ENCODE data around the gene JPT2.

The JPT2 gene

DNA sequence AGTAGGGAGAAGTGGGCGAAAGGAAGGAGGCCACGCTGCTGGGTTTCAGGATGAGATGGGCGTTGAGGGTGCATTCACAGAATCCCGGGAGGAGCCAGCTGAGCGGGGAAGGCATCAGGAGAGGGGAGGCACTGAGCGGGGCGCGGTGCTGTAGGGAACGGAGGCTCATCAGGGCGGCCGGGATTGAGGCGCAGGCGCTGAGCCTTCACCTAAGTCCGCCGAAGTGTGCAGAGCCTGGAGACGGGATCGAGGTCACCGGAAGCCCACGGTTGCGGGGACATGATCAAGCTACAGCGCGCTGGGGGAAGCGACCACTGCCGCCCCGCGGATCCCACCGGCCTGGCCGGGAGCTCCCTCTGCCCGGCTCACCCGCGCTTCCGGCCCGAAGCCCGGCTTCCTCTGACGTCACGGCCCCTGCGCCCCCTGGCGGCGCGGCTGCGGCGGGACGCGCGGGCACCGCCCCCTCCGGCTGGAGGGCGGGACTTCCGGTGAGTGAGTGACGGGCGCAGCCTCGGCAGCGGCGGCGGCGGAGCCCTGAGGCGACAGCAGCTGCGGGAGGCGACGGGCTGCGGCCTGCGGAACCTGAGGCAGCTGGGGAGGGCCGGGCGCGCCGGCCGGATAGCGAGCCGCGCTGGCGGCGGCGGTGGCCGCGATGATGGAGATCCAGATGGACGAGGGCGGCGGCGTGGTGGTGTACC lies 27.8 kb downstream of the JPT2 start, which contains the start of gene MAPK8IP3 (continued):
- TF ChIP-seq, protein P1, sequence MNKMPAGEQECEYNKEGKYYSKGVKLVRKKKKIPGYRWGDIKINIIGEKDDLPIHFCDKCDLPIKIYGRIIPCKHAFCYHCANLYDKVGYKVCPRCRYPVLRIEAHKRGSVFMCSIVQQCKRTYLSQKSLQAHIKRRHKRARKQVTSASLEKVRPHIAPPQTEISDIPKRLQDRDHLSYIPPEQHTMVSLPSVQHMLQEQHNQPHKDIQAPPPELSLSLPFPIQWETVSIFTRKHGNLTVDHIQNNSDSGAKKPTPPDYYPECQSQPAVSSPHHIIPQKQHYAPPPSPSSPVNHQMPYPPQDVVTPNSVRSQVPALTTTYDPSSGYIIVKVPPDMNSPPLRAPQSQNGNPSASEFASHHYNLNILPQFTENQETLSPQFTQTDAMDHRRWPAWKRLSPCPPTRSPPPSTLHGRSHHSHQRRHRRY (tag by site-specific recombination; IDR thresholded peaks at IDR 0.05): peak; percentile 94; the same call in 1 of the 2 replicates
- TF ChIP-seq ZNF76 (tag by site-specific recombination; IDR thresholded peaks at IDR 0.05; ENCODE audit: borderline replicate concordance, low read depth) (peak; percentile 93), ZNF24 (tag by site-specific recombination; IDR thresholded peaks at IDR 0.05) (peak; percentile 70; the same call in 1 of the 2 replicates), MYNN (tag by site-specific recombination; IDR thresholded peaks at IDR 0.05; ENCODE audit: borderline replicate concordance) (no peak), OSR2 (tag by site-specific recombination; IDR thresholded peaks at IDR 0.05) (peak; percentile 64), ZNF2 (tag by site-specific recombination; IDR thresholded peaks at IDR 0.05) (peak; percentile 82), ZNF791 (tag by site-specific recombination; IDR thresholded peaks at IDR 0.05) (no peak), ZFP69B (tag by site-specific recombination; IDR thresholded peaks at IDR 0.05) (peak; percentile 22), SP3 (tag by site-specific recombination; IDR thresholded peaks at IDR 0.05) (peak; percentile 67), ZNF394 (tag by site-specific recombination; IDR thresholded peaks at IDR 0.05; ENCODE audit: borderline replicate concordance) (peak; percentile 94; the same call in 1 of the 2 replicates), KLF10 (tag by site-specific recombination; IDR thresholded peaks at IDR 0.05) (peak; percentile 98), GFI1B (tag by site-specific recombination; IDR thresholded peaks at IDR 0.05) (peak; percentile 22; the same call in 1 of the 2 replicates), KLF7 (tag by site-specific recombination; IDR thresholded peaks at IDR 0.05; ENCODE audit: borderline replicate concordance) (peak; percentile 46; the same call in 1 of the 2 replicates), ZNF629 (tag by site-specific recombination; IDR thresholded peaks at IDR 0.05) (peak; percentile 99), ZNF10 (tag by site-specific recombination; IDR thresholded peaks at IDR 0.05) (peak; percentile 93), ZBTB1 (tag by site-specific recombination; IDR thresholded peaks at IDR 0.05) (peak; percentile 92), ZNF561 (tag by site-specific recombination; IDR thresholded peaks at IDR 0.05; ENCODE audit: borderline replicate concordance) (peak; percentile 91), ZNF184 (tag by site-specific recombination; IDR thresholded peaks at IDR 0.05) (peak; percentile 89), ZNF555 (tag by site-specific recombination; conservative IDR thresholded peaks at IDR 0.05) (no peak), ZNF366 (tag by site-specific recombination; conservative IDR thresholded peaks at IDR 0.05) (peak; percentile 84)
- TF ChIP-seq, protein P2, sequence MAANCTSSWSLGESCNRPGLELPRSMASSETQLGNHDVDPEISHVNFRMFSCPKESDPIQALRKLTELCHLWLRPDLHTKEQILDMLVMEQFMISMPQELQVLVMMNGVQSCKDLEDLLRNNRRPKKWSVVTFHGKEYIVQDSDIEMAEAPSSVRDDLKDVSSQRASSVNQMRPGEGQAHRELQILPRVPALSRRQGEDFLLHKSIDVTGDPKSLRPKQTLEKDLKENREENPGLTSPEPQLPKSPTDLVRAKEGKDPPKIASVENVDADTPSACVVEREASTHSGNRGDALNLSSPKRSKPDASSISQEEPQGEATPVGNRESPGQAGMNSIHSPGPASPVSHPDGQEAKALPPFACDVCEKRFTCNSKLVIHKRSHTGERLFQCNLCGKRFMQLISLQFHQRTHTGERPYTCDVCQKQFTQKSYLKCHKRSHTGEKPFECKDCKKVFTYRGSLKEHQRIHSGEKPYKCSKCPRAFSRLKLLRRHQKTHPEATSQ (tag by site-specific recombination; IDR thresholded peaks at IDR 0.05): peak; percentile 49; the same call in 1 of the 2 replicates
- TF ChIP-seq, protein P3, sequence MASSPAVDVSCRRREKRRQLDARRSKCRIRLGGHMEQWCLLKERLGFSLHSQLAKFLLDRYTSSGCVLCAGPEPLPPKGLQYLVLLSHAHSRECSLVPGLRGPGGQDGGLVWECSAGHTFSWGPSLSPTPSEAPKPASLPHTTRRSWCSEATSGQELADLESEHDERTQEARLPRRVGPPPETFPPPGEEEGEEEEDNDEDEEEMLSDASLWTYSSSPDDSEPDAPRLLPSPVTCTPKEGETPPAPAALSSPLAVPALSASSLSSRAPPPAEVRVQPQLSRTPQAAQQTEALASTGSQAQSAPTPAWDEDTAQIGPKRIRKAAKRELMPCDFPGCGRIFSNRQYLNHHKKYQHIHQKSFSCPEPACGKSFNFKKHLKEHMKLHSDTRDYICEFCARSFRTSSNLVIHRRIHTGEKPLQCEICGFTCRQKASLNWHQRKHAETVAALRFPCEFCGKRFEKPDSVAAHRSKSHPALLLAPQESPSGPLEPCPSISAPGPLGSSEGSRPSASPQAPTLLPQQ (tag by site-specific recombination; IDR thresholded peaks at IDR 0.05): peak; percentile 64; the same call in 1 of the 2 replicates
- TF ChIP-seq, protein P4, sequence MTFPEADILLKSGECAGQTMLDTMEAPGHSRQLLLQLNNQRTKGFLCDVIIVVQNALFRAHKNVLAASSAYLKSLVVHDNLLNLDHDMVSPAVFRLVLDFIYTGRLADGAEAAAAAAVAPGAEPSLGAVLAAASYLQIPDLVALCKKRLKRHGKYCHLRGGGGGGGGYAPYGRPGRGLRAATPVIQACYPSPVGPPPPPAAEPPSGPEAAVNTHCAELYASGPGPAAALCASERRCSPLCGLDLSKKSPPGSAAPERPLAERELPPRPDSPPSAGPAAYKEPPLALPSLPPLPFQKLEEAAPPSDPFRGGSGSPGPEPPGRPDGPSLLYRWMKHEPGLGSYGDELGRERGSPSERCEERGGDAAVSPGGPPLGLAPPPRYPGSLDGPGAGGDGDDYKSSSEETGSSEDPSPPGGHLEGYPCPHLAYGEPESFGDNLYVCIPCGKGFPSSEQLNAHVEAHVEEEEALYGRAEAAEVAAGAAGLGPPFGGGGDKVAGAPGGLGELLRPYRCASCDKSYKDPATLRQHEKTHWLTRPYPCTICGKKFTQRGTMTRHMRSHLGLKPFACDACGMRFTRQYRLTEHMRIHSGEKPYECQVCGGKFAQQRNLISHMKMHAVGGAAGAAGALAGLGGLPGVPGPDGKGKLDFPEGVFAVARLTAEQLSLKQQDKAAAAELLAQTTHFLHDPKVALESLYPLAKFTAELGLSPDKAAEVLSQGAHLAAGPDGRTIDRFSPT (tag by site-specific recombination; IDR thresholded peaks at IDR 0.05): peak; percentile 78
- TF ChIP-seq, protein P5, sequence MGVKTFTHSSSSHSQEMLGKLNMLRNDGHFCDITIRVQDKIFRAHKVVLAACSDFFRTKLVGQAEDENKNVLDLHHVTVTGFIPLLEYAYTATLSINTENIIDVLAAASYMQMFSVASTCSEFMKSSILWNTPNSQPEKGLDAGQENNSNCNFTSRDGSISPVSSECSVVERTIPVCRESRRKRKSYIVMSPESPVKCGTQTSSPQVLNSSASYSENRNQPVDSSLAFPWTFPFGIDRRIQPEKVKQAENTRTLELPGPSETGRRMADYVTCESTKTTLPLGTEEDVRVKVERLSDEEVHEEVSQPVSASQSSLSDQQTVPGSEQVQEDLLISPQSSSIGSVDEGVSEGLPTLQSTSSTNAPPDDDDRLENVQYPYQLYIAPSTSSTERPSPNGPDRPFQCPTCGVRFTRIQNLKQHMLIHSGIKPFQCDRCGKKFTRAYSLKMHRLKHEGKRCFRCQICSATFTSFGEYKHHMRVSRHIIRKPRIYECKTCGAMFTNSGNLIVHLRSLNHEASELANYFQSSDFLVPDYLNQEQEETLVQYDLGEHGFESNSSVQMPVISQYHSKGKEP (tag by site-specific recombination; IDR thresholded peaks at IDR 0.05): peak; percentile 89
- TF ChIP-seq, protein P6, sequence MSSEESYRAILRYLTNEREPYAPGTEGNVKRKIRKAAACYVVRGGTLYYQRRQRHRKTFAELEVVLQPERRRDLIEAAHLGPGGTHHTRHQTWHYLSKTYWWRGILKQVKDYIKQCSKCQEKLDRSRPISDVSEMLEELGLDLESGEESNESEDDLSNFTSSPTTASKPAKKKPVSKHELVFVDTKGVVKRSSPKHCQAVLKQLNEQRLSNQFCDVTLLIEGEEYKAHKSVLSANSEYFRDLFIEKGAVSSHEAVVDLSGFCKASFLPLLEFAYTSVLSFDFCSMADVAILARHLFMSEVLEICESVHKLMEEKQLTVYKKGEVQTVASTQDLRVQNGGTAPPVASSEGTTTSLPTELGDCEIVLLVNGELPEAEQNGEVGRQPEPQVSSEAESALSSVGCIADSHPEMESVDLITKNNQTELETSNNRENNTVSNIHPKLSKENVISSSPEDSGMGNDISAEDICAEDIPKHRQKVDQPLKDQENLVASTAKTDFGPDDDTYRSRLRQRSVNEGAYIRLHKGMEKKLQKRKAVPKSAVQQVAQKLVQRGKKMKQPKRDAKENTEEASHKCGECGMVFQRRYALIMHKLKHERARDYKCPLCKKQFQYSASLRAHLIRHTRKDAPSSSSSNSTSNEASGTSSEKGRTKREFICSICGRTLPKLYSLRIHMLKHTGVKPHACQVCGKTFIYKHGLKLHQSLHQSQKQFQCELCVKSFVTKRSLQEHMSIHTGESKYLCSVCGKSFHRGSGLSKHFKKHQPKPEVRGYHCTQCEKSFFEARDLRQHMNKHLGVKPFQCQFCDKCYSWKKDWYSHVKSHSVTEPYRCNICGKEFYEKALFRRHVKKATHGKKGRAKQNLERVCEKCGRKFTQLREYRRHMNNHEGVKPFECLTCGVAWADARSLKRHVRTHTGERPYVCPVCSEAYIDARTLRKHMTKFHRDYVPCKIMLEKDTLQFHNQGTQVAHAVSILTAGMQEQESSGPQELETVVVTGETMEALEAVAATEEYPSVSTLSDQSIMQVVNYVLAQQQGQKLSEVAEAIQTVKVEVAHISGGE (tag by site-specific recombination; conservative IDR thresholded peaks at IDR 0.05; ENCODE audit: low read depth): peak; percentile 96
- TF ChIP-seq, protein P7, sequence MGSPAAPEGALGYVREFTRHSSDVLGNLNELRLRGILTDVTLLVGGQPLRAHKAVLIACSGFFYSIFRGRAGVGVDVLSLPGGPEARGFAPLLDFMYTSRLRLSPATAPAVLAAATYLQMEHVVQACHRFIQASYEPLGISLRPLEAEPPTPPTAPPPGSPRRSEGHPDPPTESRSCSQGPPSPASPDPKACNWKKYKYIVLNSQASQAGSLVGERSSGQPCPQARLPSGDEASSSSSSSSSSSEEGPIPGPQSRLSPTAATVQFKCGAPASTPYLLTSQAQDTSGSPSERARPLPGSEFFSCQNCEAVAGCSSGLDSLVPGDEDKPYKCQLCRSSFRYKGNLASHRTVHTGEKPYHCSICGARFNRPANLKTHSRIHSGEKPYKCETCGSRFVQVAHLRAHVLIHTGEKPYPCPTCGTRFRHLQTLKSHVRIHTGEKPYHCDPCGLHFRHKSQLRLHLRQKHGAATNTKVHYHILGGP (tag by site-specific recombination; IDR thresholded peaks at IDR 0.05): no peak
